ENCODE data around the gene FAT2.

The FAT2 gene

GRCh38 chr5:151602806-151603205 lies 11.7 kb upstream of the FAT2 start:
- no peak overlapping the region for H3K4me3 ChIP-seq (ENCODE audit: low read depth, low read length)
- no peak for TF ChIP-seq CTCF (IDR thresholded peaks at IDR 0.05; ENCODE audit: control insufficient read depth, extremely low read depth, insufficient read depth)
- DNase-seq (ENCODE audit: low read depth), result no peak

GRCh38 chr5:151601391-151601790 lies 10.3 kb upstream of the FAT2 start:
- DNase-seq (ENCODE audit: low read depth), result no peak
- no peak for TF ChIP-seq CTCF (IDR thresholded peaks at IDR 0.05; ENCODE audit: control insufficient read depth, extremely low read depth, insufficient read depth)

GRCh38 chr5:151600069-151600665 lies 9.0 kb upstream of the FAT2 start:
- DNase-seq (ENCODE audit: low read depth), result no peak
- H3K4me3 ChIP-seq (ENCODE audit: low read depth, low read length), result no peak overlapping the region
- no peak for TF ChIP-seq CTCF (IDR thresholded peaks at IDR 0.05; ENCODE audit: control insufficient read depth, extremely low read depth, insufficient read depth)

More at GRCh38 chr5:151601391-151601790, 10.3 kb upstream of the FAT2 start:
- no peak overlapping the region for H3K4me3 ChIP-seq (ENCODE audit: low read depth, low read length)

- no peak for DNase-seq (ENCODE audit: low read depth)
Measured at GRCh38 chr5:151598984-151599383, 7.9 kb upstream of the FAT2 start.

GRCh38 chr5:151598549-151598948 lies 7.4 kb upstream of the FAT2 start:
- no peak overlapping the region for H3K4me3 ChIP-seq (ENCODE audit: low read depth, low read length)
- TF ChIP-seq CTCF (IDR thresholded peaks at IDR 0.05; ENCODE audit: control insufficient read depth, extremely low read depth, insufficient read depth), result no peak
- DNase-seq (ENCODE audit: low read depth), result no peak

More at GRCh38 chr5:151598984-151599383, 7.9 kb upstream of the FAT2 start:
- no peak for TF ChIP-seq CTCF (IDR thresholded peaks at IDR 0.05; ENCODE audit: control insufficient read depth, extremely low read depth, insufficient read depth)
- no peak overlapping the region for H3K4me3 ChIP-seq (ENCODE audit: low read depth, low read length)

DNA sequence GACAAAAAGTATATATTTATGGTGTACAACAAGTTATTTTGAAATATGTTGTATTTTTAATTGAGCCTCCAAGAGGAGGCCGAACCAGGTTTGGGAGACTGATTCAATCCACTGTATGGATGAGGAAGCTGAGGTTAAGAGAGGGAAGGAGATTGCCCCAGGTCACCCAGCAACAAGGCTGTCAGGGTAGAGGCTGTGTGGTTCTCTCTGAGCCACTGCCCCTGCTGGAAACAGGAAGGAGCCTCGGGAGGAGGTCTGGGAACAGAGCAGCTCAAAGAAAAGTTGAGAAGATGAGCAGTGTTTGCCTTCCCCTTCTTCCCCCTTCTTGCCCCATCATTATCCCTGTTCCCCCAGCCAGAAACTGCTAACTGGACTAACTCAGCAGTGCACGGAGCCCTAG lies 6.6 kb upstream of the FAT2 start:
- DNase-seq (ENCODE audit: low read depth), result no peak
- H3K4me3 ChIP-seq (ENCODE audit: low read depth, low read length), result no peak overlapping the region
- no peak for TF ChIP-seq CTCF (IDR thresholded peaks at IDR 0.05; ENCODE audit: control insufficient read depth, extremely low read depth, insufficient read depth)
